Astrocyte (in vitro differentiated cells and primary cell): ENCODE measurements around the gene LRP1B. TPM values are rescaled to one million over a fixed set of nuclear protein-coding genes. Genes with fewer than 3 reads are reported as not detected.

Experiments used
- DNase-seq: peaks from one replicate; pipeline ENCODE4 v3.0.0-alpha.2; 2010; ENCODE audit warnings: low read depth
- FAIRE-seq: peaks from 2 replicates; lab custom pipeline; 2011; peaks lifted over from hg19 to GRCh38; lab: Jason Lieb, UNC
- H2AFZ ChIP-seq: 2 replicates; pipeline ENCODE4 v1.6.0; 2012; ENCODE audit warnings: low read depth, low read length, inconsistent platforms
- H3K27ac ChIP-seq: 2 replicates; pipeline ENCODE4 v1.5.1; 2011; ENCODE audit warnings: low read depth, low read length, inconsistent platforms
- H3K27me3 ChIP-seq: 2 replicates; pipeline ENCODE4 v1.6.0; 2011; ENCODE audit warnings: low read length, inconsistent platforms; ENCODE audit not compliant: insufficient read depth
- H3K36me3 ChIP-seq: 2 replicates; pipeline ENCODE4 v1.5.1; 2011; ENCODE audit warnings: low read length, inconsistent platforms; ENCODE audit not compliant: insufficient read depth
- H3K4me1 ChIP-seq: 2 replicates; pipeline ENCODE4 v1.5.1; 2011; ENCODE audit warnings: low read length, inconsistent platforms; ENCODE audit not compliant: insufficient read depth
- H3K4me2 ChIP-seq: 2 replicates; pipeline ENCODE4 v1.6.0; 2012; ENCODE audit warnings: low read length, inconsistent platforms
- H3K4me3 ChIP-seq: 2 replicates; pipeline ENCODE4 v1.5.1; 2011; ENCODE audit warnings: low read depth, mild to moderate bottlenecking, low read length, inconsistent platforms; ENCODE audit not compliant: insufficient read depth
- H3K79me2 ChIP-seq: 2 replicates; pipeline ENCODE4 v1.6.0; 2012; ENCODE audit warnings: mild to moderate bottlenecking, low read length, inconsistent platforms; ENCODE audit not compliant: insufficient read depth
- H3K9ac ChIP-seq: 2 replicates; pipeline ENCODE4 v1.6.0; 2012; ENCODE audit warnings: mild to moderate bottlenecking, low read length, inconsistent platforms
- H3K9me3 ChIP-seq: 2 replicates; pipeline ENCODE4 v1.5.1; 2012; ENCODE audit warnings: low read depth, mild to moderate bottlenecking, low read length, inconsistent platforms; ENCODE audit not compliant: insufficient read depth
- H4K20me1 ChIP-seq: 2 replicates; pipeline ENCODE4 v1.6.0; 2012; ENCODE audit warnings: low read length, inconsistent platforms; ENCODE audit not compliant: insufficient read depth
- H3K27ac Mint-ChIP-seq: one replicate; pipeline ENCODE4 v1.8.0; 2021; ENCODE audit warnings: mild to moderate bottlenecking, mixed read lengths; ENCODE audit not compliant: unreplicated experiment
- H3K27me3 Mint-ChIP-seq: one replicate; pipeline ENCODE4 v1.8.0; 2021; ENCODE audit warnings: low read depth, mixed read lengths; ENCODE audit not compliant: unreplicated experiment
- H3K36me3 Mint-ChIP-seq: one replicate; pipeline ENCODE4 v1.8.0; 2021; ENCODE audit warnings: low read depth, mixed read lengths; ENCODE audit not compliant: unreplicated experiment
- H3K4me1 Mint-ChIP-seq: one replicate; pipeline ENCODE4 v1.8.0; 2021; ENCODE audit warnings: low read depth, mixed read lengths; ENCODE audit not compliant: unreplicated experiment
- H3K4me3 Mint-ChIP-seq: one replicate; pipeline ENCODE4 v1.8.0; 2021; ENCODE audit warnings: mild to moderate bottlenecking, moderate library complexity, mixed read lengths; ENCODE audit not compliant: unreplicated experiment
- H3K9me3 Mint-ChIP-seq: one replicate; pipeline ENCODE4 v1.8.0; 2021; ENCODE audit warnings: mild to moderate bottlenecking, mixed read lengths; ENCODE audit not compliant: unreplicated experiment
- CTCF ChIP-seq: IDR thresholded peaks from 2 replicates; pipeline ENCODE4 v1.5.1; 2011; ENCODE audit warnings: low read depth, mild to moderate bottlenecking, inconsistent platforms, low read length, moderate library complexity; ENCODE audit not compliant: insufficient read depth
- EZH2 ChIP-seq: IDR thresholded peaks from 2 replicates; pipeline ENCODE4 v1.6.1; 2012; ENCODE audit warnings: mild to moderate bottlenecking, low read length, inconsistent platforms; ENCODE audit not compliant: insufficient read depth
- total RNA-seq: library from RNA; stranded (reverse); gene quantifications from 2 replicates; pipeline ENCODE4 v1.2.1, GENCODE V29; 2021

Gene LRP1B
- total RNA-seq, 1 donor from 2014 or later: 1.5 TPM

- Mint-ChIP-seq H3K4me1 (peaks cover 4% of the 10 kb centered on the region), H3K27me3 (no peaks in the 10 kb centered on the region), H3K4me3 (no peak overlapping the region), H3K36me3 (no peaks in the 10 kb centered on the region), H3K27ac (peak overlapping the region; percentile 50), H3K9me3 (no peaks in the 10 kb centered on the region)
- FAIRE-seq (no peak), DNase-seq (no peak)
- TF ChIP-seq CTCF (no peak), EZH2 (no peak)
- Histone ChIP-seq H3K9me3 (no peaks in the 10 kb centered on the region), H4K20me1 (no peaks in the 10 kb centered on the region), H2AFZ (no peak overlapping the region), H3K27ac (peak overlapping the region; percentile 30), H3K4me3 (no peak overlapping the region), H3K9ac (no peak overlapping the region), H3K27me3 (no peaks in the 10 kb centered on the region), H3K4me2 (no peak overlapping the region), H3K36me3 (no peaks in the 10 kb centered on the region), H3K4me1 (peaks cover 3% of the 10 kb centered on the region), H3K79me2 (no peaks in the 10 kb centered on the region)
These were observed 1675.5 kb downstream of the LRP1B start for GRCh38 chr2:140455315-140455714.

- Histone ChIP-seq H4K20me1 (no peaks in the 10 kb centered on the region), H3K36me3 (no peaks in the 10 kb centered on the region), H3K4me2 (no peak overlapping the region), H3K79me2 (no peaks in the 10 kb centered on the region), H3K9me3 (no peaks in the 10 kb centered on the region), H3K27me3 (no peaks in the 10 kb centered on the region), H3K4me3 (no peak overlapping the region), H2AFZ (no peak overlapping the region), H3K9ac (no peak overlapping the region), H3K27ac (peak overlapping the region; percentile 30), H3K4me1 (peaks cover 3% of the 10 kb centered on the region)
- TF ChIP-seq EZH2: no peak
- no peak for TF ChIP-seq CTCF
- FAIRE-seq (peak; percentile 49), DNase-seq (peak; percentile 66)
- no peaks in the 10 kb centered on the region for H3K9me3 Mint-ChIP-seq
- no peak overlapping the region for H3K4me3 Mint-ChIP-seq
- no peaks in the 10 kb centered on the region for H3K36me3 Mint-ChIP-seq
- no peaks in the 10 kb centered on the region for H3K27me3 Mint-ChIP-seq
- H3K27ac Mint-ChIP-seq: peak overlapping the region; percentile 75
- H3K4me1 Mint-ChIP-seq: peaks cover 4% of the 10 kb centered on the region
These were observed 1676.1 kb downstream of the LRP1B start for GRCh38 chr2:140454717-140455116.

- no peaks in the 10 kb centered on the region for H4K20me1 ChIP-seq
- H3K27me3 Mint-ChIP-seq: no peaks in the 10 kb centered on the region
- no peaks in the 10 kb centered on the region for H3K36me3 ChIP-seq
- H3K9ac ChIP-seq: no peak overlapping the region
- H3K4me1 Mint-ChIP-seq: peaks cover 4% of the 10 kb centered on the region
- H3K27me3 ChIP-seq: no peaks in the 10 kb centered on the region
- H3K4me3 ChIP-seq: no peak overlapping the region
- H3K27ac ChIP-seq: no peak overlapping the region
- TF ChIP-seq CTCF (no peak), EZH2 (no peak)
- FAIRE-seq: no peak
- no peak overlapping the region for H3K4me3 Mint-ChIP-seq
- no peak for DNase-seq
- H3K9me3 ChIP-seq: no peaks in the 10 kb centered on the region
- H3K9me3 Mint-ChIP-seq: no peaks in the 10 kb centered on the region
- H3K4me1 ChIP-seq: peaks cover 3% of the 10 kb centered on the region
- no peak overlapping the region for H3K4me2 ChIP-seq
- H2AFZ ChIP-seq: no peak overlapping the region
- H3K27ac Mint-ChIP-seq: no peak overlapping the region
- no peaks in the 10 kb centered on the region for H3K79me2 ChIP-seq
- H3K36me3 Mint-ChIP-seq: no peaks in the 10 kb centered on the region
These were observed 1679.5 kb downstream of the LRP1B start for GRCh38 chr2:140451324-140451723.
